Measurements from ENCODE around the gene MTHFD2.
"Not testable (repeated sequence)": the region's sequence is repeated elsewhere in the genome, so short reads cannot be mapped to it uniquely, and the experiment has no call there.

The MTHFD2 gene

GRCh38 chr2:74204436-74204835, 6.0 kb downstream of the MTHFD2 start:
- TF ChIP-seq, protein P1, sequence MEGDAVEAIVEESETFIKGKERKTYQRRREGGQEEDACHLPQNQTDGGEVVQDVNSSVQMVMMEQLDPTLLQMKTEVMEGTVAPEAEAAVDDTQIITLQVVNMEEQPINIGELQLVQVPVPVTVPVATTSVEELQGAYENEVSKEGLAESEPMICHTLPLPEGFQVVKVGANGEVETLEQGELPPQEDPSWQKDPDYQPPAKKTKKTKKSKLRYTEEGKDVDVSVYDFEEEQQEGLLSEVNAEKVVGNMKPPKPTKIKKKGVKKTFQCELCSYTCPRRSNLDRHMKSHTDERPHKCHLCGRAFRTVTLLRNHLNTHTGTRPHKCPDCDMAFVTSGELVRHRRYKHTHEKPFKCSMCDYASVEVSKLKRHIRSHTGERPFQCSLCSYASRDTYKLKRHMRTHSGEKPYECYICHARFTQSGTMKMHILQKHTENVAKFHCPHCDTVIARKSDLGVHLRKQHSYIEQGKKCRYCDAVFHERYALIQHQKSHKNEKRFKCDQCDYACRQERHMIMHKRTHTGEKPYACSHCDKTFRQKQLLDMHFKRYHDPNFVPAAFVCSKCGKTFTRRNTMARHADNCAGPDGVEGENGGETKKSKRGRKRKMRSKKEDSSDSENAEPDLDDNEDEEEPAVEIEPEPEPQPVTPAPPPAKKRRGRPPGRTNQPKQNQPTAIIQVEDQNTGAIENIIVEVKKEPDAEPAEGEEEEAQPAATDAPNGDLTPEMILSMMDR (IDR thresholded peaks at IDR 0.05; ENCODE audit: low read depth, low read length, missing control alignments) = no peak
- H3K4me3 ChIP-seq (ENCODE audit: low read depth, low read length) = no peak overlapping the region; the same call in none of the 2 replicates
- DNase-seq (ENCODE audit: low read depth) = no peak

- TF ChIP-seq, protein P1 (IDR thresholded peaks at IDR 0.05; ENCODE audit: low read depth, low read length, missing control alignments) = no peak
- no peak for DNase-seq (ENCODE audit: low read depth)
- H3K4me3 ChIP-seq (ENCODE audit: low read depth, low read length) = no peak overlapping the region
These were observed 6.7 kb downstream of the MTHFD2 start for GRCh38 chr2:74205113-74205512.

- TF ChIP-seq, protein P1 (IDR thresholded peaks at IDR 0.05; ENCODE audit: low read depth, low read length, missing control alignments) = no peak
- H3K4me3 ChIP-seq (ENCODE audit: low read depth, low read length) = no peak overlapping the region; the same call in 1 of the 2 replicates
- DNase-seq (ENCODE audit: low read depth) = no peak
These were observed 7.2 kb downstream of the MTHFD2 start for GRCh38 chr2:74205596-74205995.

DNA sequence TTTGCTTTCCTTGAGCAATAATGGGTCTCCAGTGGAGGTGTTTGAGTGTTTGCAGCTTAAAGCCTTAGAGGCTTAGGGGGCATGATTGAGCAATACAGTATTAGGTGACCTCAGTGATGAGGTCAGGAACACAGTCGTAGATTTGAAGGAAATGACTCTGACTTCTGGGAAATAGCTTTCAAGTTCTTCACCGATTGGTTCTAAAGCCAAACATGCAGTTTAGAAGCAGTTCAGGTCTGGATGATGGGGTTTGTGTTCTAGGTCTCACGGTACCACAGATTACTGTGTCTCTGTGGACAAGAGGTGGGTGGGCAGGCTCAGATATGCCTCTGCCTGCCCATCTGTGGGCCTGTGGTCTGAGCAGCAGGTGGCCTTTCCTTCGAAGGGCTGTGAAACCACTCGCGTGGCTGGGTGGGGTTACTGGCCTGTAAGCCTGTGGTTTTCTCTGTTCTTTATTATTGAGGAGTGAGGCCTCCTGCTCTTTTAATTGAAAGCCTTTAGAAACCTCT, 7.8 kb downstream of the MTHFD2 start:
- peak; percentile 48 for DNase-seq (ENCODE audit: low read depth)
- TF ChIP-seq, protein P1 (IDR thresholded peaks at IDR 0.05; ENCODE audit: low read depth, low read length, missing control alignments) = no peak
- H3K4me3 ChIP-seq (ENCODE audit: low read depth, low read length) = peak overlapping the region; percentile 11; the same call in 1 of the 2 replicates

- H3K4me3 ChIP-seq (ENCODE audit: low read depth, low read length) = no peak overlapping the region
- no peak for DNase-seq (ENCODE audit: low read depth)
- TF ChIP-seq, protein P1 (IDR thresholded peaks at IDR 0.05; ENCODE audit: low read depth, low read length, missing control alignments) = no peak
These were observed 14.4 kb downstream of the MTHFD2 start for GRCh38 chr2:74212702-74213410.

GRCh38 chr2:74215771-74216170, 17.4 kb downstream of the MTHFD2 start:
- not testable (repeated sequence) for DNase-seq (ENCODE audit: low read depth); H3K4me3 ChIP-seq (ENCODE audit: low read depth, low read length)

DNA sequence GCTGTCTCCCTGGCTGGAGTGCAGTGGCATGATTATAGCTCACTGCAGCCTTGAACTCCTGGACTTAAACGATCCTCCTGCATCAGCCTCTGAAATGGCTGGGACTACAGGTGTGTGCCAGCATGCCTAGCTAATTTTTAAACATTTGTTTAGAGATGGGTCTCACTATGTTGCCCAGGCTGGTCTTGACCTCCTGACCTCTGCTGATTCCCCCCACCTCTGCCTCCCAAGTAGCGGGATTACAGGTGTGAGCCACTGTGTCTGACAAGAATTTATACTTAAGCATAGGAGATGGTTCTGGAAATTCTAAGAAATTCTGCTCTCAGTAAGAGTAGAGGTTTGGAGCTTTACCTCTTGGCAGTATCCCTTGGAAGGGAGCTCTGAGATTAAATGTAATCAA, 18.2 kb downstream of the MTHFD2 start:
- DNase-seq (ENCODE audit: low read depth) = no peak
- H3K4me3 ChIP-seq (ENCODE audit: low read depth, low read length) = no peak overlapping the region
- TF ChIP-seq, protein P1 (IDR thresholded peaks at IDR 0.05; ENCODE audit: low read depth, low read length, missing control alignments) = no peak

All from GM12864 (cell line).